ENCODE results near the gene NLRP12.
"Not testable (repeated sequence)": the region's sequence is repeated elsewhere in the genome, so short reads cannot be mapped to it uniquely, and the experiment has no call there.

NLRP12 gene, protein sequence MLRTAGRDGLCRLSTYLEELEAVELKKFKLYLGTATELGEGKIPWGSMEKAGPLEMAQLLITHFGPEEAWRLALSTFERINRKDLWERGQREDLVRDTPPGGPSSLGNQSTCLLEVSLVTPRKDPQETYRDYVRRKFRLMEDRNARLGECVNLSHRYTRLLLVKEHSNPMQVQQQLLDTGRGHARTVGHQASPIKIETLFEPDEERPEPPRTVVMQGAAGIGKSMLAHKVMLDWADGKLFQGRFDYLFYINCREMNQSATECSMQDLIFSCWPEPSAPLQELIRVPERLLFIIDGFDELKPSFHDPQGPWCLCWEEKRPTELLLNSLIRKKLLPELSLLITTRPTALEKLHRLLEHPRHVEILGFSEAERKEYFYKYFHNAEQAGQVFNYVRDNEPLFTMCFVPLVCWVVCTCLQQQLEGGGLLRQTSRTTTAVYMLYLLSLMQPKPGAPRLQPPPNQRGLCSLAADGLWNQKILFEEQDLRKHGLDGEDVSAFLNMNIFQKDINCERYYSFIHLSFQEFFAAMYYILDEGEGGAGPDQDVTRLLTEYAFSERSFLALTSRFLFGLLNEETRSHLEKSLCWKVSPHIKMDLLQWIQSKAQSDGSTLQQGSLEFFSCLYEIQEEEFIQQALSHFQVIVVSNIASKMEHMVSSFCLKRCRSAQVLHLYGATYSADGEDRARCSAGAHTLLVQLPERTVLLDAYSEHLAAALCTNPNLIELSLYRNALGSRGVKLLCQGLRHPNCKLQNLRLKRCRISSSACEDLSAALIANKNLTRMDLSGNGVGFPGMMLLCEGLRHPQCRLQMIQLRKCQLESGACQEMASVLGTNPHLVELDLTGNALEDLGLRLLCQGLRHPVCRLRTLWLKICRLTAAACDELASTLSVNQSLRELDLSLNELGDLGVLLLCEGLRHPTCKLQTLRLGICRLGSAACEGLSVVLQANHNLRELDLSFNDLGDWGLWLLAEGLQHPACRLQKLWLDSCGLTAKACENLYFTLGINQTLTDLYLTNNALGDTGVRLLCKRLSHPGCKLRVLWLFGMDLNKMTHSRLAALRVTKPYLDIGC

GRCh38 chr19:53824134-53824611, at the start of gene NLRP12:
Gene NLRP12 (minus strand): TSS chr19:53824314. CDS start chr19:53824174, 140 bp downstream.
- DNase-seq, result no peak

DNA sequence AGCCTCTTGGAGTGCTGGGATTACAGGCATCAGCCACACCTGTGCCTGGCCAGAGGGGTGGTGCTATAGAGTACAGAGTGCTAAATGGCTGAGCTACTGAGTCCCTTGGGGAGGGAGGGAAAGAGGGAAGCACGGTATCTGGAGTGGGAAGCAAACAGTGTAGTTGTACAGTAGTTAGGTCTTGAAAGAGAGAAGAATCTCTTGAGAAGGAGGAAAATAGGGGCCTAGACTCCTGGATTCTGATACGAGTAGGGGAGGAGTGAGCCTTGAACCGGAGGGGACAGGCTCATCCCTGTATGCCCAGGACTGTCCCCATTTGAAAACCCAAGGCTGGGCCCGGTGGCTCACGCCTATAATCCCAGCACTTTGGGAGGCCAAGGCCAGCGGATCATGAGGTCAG, 48.6 kb upstream of the NLRP12 start:
- no peak for DNase-seq

GRCh38 chr19:53871454-53871853, 47.3 kb upstream of the NLRP12 start:
- no peak for DNase-seq

DNA sequence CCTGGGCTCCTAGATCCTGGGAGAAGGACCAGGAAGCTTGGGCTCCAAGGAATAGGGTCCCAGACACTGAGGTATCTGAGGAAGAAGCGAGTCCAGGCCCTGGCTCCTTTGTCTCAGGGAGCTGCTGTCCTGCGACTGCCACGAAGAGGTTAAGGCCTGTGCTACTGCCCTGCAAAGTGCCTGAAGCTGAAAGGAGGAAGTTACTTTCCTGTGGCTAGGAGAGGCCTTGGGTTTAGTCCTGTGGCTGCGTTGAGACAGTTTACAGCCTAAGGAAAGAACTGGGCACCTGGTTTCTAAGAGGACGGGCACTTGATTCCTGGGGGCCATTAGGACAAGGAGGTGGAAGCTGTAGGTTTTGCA, 46.4 kb upstream of the NLRP12 start:
- DNase-seq, result no peak

- not testable (repeated sequence) for DNase-seq
Observed at GRCh38 chr19:53869805-53870484, 45.8 kb upstream of the NLRP12 start.

GRCh38 chr19:53868892-53869804, 45.0 kb upstream of the NLRP12 start:
- peak; percentile 97 for DNase-seq

- DNase-seq, result peak; percentile 87
Observed at GRCh38 chr19:53868091-53868891, 44.2 kb upstream of the NLRP12 start.

DNA sequence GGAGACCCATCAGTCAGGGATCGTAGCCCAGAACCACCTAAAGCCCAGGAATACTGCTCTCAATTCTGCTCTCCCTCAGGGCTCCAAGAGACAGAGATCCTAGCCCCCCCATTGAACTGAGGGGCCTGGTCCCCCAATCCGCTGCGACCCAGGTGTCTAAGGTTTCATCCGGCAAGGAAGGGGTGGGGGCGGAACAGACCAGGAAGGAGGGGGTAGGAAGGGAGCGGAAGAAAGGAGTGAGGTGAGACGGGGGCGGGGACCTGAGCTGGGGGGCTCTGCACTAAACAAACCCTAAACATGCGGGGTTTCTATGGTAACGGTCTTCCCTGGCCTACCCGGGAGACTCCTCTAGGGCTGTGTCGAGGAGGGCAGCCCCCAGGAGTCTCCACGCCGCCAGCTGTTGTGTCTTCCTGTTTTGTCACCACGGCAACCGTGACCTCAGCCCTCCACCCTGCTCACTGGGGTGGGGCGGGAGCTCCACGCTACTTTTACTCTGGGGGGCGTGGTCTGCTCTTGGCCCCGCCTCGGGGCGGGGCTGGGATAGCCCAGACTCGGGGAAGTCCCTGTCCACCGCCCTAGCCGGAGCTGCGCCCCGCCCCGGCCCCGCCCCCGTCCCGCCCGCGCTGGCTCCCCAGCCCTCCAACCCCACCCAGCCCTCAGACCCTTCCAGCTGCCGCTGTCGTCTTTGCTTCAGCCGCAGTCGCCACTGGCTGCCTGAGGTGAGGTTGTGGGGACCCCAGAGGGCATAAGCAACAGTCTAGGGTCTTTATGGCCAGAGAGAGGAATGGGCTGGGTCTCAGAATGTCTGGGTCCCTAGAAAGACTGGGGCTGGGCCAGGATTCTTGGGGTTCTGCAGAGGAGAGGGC, 43.3 kb upstream of the NLRP12 start, which contains the start of gene MYADM:
Gene MYADM, plus strand, starts transcription at position 659 of the 866 bp plus-strand sequence. CDS start 5,647 bp downstream, outside the sequence.
- DNase-seq, result peak; percentile 99

GRCh38 chr19:53866865-53867224, 42.7 kb upstream of the NLRP12 start:
- no peak for DNase-seq

DNA sequence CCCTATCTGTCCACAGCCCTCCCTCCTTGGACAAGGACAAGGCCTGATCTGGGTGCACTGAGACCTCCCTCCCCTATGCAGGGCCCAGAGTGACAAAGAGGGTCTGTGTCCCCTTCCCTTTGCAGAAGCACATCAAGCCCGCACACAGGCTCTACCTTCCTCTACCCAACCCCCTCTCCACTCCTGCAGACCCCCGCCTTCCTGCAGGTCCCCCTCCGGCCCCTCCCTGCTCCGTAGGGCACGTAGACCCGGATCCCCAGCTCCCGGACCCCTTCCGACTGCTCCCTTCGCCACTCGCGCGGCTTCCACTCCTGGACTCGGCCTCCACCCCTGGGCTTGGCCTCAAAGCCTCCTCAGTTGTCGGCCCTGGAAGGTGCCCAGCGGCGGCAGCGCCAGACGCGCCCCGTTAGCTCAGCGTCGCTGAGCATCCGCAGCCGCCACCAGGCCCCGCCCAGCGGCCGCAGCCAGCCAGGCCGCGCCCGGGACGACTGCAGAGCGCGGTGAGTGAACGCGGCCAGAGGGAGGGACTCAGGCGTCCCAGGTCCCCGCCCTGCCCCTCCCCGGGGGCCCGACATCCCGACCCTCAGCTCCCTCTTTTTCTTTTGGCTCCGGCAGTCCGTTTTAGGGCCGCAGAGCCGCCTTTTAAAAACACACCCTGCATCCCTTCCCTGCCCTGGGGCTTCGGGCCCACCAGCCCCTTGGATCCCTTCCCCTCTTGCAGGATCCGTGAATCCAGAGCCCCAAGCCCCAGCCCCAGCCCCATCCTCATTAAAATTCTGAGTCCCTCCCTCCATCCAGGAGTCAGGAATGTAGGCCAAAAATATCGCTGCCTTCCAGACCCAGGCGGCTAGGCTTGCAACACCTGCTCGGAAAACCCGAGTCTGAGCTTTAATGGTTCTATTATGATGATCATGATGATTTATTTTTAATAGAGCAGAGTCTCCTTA, 42.1 kb upstream of the NLRP12 start:
- peak; percentile 51 for DNase-seq

DNA sequence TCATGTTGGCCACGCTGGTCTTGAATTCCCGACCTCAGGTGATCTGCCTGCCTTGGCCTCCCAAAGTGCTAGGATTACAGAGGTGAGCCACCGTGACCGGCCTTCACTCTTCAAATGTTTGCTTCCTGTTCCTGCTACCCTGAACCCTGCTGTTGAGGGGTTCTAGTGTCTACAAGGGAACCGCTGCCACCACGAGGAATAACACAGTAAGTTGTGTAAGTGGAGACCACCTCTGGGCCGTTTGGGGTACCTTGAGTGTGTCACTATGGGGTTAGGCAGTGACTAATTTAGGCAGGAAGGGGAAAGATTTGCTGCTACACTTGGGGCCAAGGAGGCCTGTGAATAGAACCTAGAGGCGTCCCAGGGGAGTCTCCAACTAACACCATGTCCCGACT, 41.4 kb upstream of the NLRP12 start:
- DNase-seq, result no peak

- DNase-seq, result no peak
Observed at GRCh38 chr19:53864308-53864836, 40.3 kb upstream of the NLRP12 start.

GRCh38 chr19:53853707-53854106, 29.6 kb upstream of the NLRP12 start:
- DNase-seq, result no peak

- peak; percentile 33 for DNase-seq
Observed at GRCh38 chr19:53849237-53849676, 25.1 kb upstream of the NLRP12 start.

DNA sequence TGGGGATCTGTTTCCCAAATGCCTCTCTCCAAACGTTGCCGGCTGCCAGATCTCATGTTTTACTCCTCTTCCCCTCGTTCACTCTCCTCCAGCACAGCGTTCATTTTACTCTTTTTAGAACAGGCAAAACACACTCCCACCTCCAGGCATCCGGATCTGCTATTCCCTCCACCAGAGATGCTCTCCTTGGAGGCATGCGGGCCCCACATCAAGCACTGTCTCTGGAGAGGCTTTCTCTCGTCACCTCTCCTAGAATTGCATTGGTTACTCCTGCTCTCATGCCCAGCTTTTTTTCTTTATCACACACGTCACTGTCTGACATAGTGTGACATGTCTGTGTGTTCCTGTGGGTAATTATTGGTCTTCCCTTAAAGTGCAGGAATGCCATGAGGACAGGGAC, 23.4 kb upstream of the NLRP12 start:
- DNase-seq, result no peak

DNA sequence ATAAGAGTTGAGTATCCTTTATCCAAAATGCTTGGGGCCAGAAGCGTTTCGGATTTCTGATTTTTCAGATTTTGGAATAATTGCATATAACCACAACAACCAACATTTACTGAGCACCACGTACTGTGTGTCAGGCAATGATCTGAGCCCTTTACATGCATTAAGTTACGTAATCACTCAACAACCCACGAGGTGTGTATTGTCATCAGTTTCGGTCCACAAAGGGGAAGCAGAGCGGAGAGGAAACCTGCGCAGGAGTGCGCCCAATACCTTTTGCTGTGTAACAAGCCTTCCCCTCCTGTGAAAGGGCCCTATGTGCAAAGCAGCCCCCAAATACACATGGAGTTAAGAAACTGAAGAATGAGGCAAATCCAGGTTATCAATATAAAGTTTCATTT, 20.7 kb upstream of the NLRP12 start:
- no peak for DNase-seq

DNA sequence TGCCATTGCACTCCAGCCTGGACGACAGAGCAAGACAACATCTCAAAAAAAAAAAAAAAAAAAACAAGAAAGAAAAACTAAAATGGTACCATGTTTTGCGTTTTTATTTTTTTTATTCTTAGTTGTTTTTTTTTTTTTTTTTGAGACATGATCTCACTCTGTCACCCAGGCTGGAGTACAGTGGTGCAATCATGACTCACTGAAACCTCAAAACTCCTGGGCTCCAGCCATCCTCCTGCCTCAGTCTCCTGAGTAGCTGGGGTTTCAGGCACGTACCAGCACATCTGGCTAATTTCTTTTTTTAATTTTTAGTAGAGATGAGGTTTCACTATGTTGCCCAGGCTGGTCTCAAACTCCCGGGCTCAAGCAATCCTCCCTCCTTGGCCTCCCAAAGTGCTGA, 16.8 kb upstream of the NLRP12 start:
- peak; percentile 65 for DNase-seq

DNA sequence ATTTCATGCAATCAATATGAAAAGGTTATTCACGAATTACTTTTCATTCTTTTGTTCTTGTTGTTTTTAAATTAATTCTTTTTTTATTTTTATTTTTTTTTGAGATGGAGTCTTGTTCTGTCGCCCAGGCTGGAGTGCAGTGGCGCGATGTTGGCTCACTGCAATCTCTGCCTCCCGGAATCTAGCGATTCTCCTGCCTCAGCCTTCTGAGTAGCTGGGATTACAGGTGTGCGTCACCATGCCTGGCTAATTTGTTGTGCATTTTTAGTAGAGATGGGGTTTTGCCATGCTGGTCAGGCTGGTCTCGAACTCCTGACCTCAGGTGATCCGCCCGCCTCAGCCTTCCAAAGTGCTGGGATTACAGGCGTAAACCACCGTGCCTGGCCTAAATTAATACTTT, 16.1 kb upstream of the NLRP12 start:
- DNase-seq, result not testable (repeated sequence)
